Astrocyte of the spinal cord (primary cell): ENCODE results near the gene GOLGB1.

Experiments
- DNase-seq: peaks from one replicate; pipeline ENCODE4 v3.0.0; 2011; ENCODE audit warnings: low read depth, low spot score
- H3K4me3 ChIP-seq: 2 replicates; pipeline ENCODE4 v1.5.1; 2011; ENCODE audit warnings: low read depth, mild to moderate bottlenecking, low read length, moderate library complexity
- CTCF ChIP-seq: IDR thresholded peaks from 2 replicates; pipeline ENCODE4 v1.5.1; 2012; ENCODE audit warnings: low read depth, mild to moderate bottlenecking, low read length, inconsistent platforms
- in situ Hi-C: cut with HindIII; loops from 2 replicates; pipeline ENCODE4 v1.10.0; 2017; ENCODE audit warnings: low sequenced_read_pairs

GOLGB1 gene

GRCh38 chr3:121627211-121627610, 122.3 kb downstream of the GOLGB1 start:
- in situ Hi-C loops = no loop called here
- no peak for DNase-seq
- no peak overlapping the region for H3K4me3 ChIP-seq
- no peak for TF ChIP-seq CTCF

GRCh38 chr3:121626495-121626894, 123.0 kb downstream of the GOLGB1 start:
- no peak for DNase-seq

GRCh38 chr3:121624147-121624899, 125.2 kb downstream of the GOLGB1 start:
- TF ChIP-seq CTCF = no peak
- H3K4me3 ChIP-seq = no peak overlapping the region
- in situ Hi-C loops = no loop called here
- DNase-seq = no peak

More at GRCh38 chr3:121626495-121626894, 123.0 kb downstream of the GOLGB1 start:
- in situ Hi-C loops = no loop called here
- no peak overlapping the region for H3K4me3 ChIP-seq
- TF ChIP-seq CTCF = no peak

GRCh38 chr3:121621491-121621890, 128.1 kb downstream of the GOLGB1 start:
- H3K4me3 ChIP-seq = no peak overlapping the region
- no peak for DNase-seq
- TF ChIP-seq CTCF = no peak
- in situ Hi-C loops = no loop called here

- DNase-seq = no peak
- in situ Hi-C loops = no loop called here
- TF ChIP-seq CTCF = no peak
These were observed 129.8 kb downstream of the GOLGB1 start for GRCh38 chr3:121619691-121620090.

More at GRCh38 chr3:121619691-121620090, 129.8 kb downstream of the GOLGB1 start:
- no peak overlapping the region for H3K4me3 ChIP-seq
